Motor neuron (in vitro differentiated cells): ENCODE results near the gene MAGI1. TPM values are rescaled to one million over a fixed set of nuclear protein-coding genes. Genes with fewer than 3 reads are reported as not detected.
"Not testable (repeated sequence)": the region's sequence is repeated elsewhere in the genome, so short reads cannot be mapped to it uniquely, and the experiment has no call there.

ENCODE experiments used
- ATAC-seq, 8 experiments: fragments of 200-7000 bp; cut with Tn5 transposase; replicated peaks in 6 of 8; 2 replicates each; pipeline ENCODE4 v1.8.0; 2021; ENCODE audit warnings: mild to moderate bottlenecking in 8 of 8, moderate library complexity in 8 of 8
- H3K27ac ChIP-seq, 2 donors: fragments of 250-450 bp; sonication (Bioruptor Pico); 2 replicates each; pipeline ENCODE4 v1.9.0; 2021; ENCODE audit warnings: antibody characterized with exemption in 2 of 2, mild to moderate bottlenecking in 2 of 2, moderate library complexity in 1 of 2
- H3K4me1 ChIP-seq, 2 donors: fragments of 250-450 bp; sonication (Bioruptor Pico); replicated peaks in 1 of 2; 2 replicates each; pipeline ENCODE4 v1.6.1; 2021; ENCODE audit warnings: antibody characterized with exemption in 2 of 2, mild to moderate bottlenecking in 2 of 2, moderate library complexity in 1 of 2
- H3K4me3 ChIP-seq, 5 donors: fragments of 250-450 bp; sonication (Bioruptor Pico); 2 replicates each; pipeline ENCODE4 v1.9.0; 2021; ENCODE audit warnings: antibody characterized with exemption in 5 of 5, mild to moderate bottlenecking in 5 of 5, moderate library complexity in 4 of 5
- WGBS, 10 experiments: fragments of 450-650 bp; shearing (Covaris generic); methylation state at CpG; one replicate each; pipeline ENCODE4 v1.0.0; 2022; 5-methylcytosine and 5-hydroxymethylcytosine counted together
- in situ Hi-C, 9 experiments: fragments of 400-800 bp; cut with MboI; loops; one replicate each; pipeline ENCODE4 v1.15.0; 2021; ENCODE audit warnings: low sequenced_read_pairs in 9 of 9, low pct_unique_long_range_greater_than_20kb in 2 of 9; ENCODE audit not compliant: unreplicated experiment in 9 of 9
- total RNA-seq, 8 experiments: library from RNA; unstranded; fragments of 300-600 nt; gene quantifications; 2 replicates each; pipeline versions ENCODE4 v1.2.3 to v1.2.4, GENCODE V29; 2022

The MAGI1 gene
- total RNA-seq, 8 experiments from 2014 or later: 25.3 to 66.3 (median 38.2) TPM

GRCh38 chr3:65568497-65568896, 470.2 kb downstream of the MAGI1 start:
- Histone ChIP-seq H3K27ac (no peak overlapping the region), H3K4me1 (peaks cover 16 to 20% of the 10 kb centered on the region in 2 donors), H3K4me3 (no peak overlapping the region)
- no peak for ATAC-seq
- 64 to 100% (median 86%) methylated on average over 1 to 3 of the region's 3 CpGs; no CpG with 5 or more reads in 5 of the 10 experiments for WGBS, 10 experiments
- in situ Hi-C loops: no loop called here

GRCh38 chr3:65565744-65566143, 473.0 kb downstream of the MAGI1 start:
- H3K4me3 ChIP-seq, ATAC-seq, H3K27ac ChIP-seq, in situ Hi-C loops: not testable (repeated sequence)
- WGBS, 10 experiments: 81 to 100% (median 88%) methylated on average over 1 to 5 of the region's 11 CpGs; no CpG with 5 or more reads in 4 of the 10 experiments
- H3K4me1 ChIP-seq: peaks cover 19 to 23% of the 10 kb centered on the region in 2 donors

- in situ Hi-C loops: no loop called here
- H3K4me1 ChIP-seq: peaks cover 19 to 26% of the 10 kb centered on the region in 2 donors
- no peak overlapping the region for H3K27ac ChIP-seq
- no peak overlapping the region for H3K4me3 ChIP-seq
- WGBS, 10 experiments: 31 to 100% (median 73%) methylated on average over 2 to 3 of the region's 3 CpGs
- ATAC-seq: peak in 5 of 8 experiments; percentile 79 to 98 (median 94)
These were observed 474.2 kb downstream of the MAGI1 start for GRCh38 chr3:65564483-65564882.

- 43 to 91% (median 68%) methylated on average over 2 to 5 of the region's 5 CpGs; no CpG with 5 or more reads in 1 of the 10 experiments for WGBS, 10 experiments
- peak in 5 of 8 experiments; percentile 28 to 66 (median 34) for ATAC-seq
- in situ Hi-C loops: no loop called here
- Histone ChIP-seq H3K4me3 (no peak overlapping the region), H3K27ac (peak overlapping the region in 1 of 2 donors; percentile 31), H3K4me1 (peaks cover 19 to 26% of the 10 kb centered on the region in 2 donors)
These were observed 474.9 kb downstream of the MAGI1 start for GRCh38 chr3:65563861-65564260.

GRCh38 chr3:65562447-65562846, 476.3 kb downstream of the MAGI1 start:
- in situ Hi-C loops: no loop called here
- 63 to 100% (median 80%) methylated on average over 1 to 2 of the region's 2 CpGs for WGBS, 10 experiments
- Histone ChIP-seq H3K27ac (no peak overlapping the region), H3K4me3 (no peak overlapping the region), H3K4me1 (peaks cover 27 to 38% of the 10 kb centered on the region in 2 donors)
- ATAC-seq: no peak

GRCh38 chr3:65561617-65562016, 477.1 kb downstream of the MAGI1 start:
- in situ Hi-C loops: no loop called here

GRCh38 chr3:65560901-65561300, 477.8 kb downstream of the MAGI1 start:
- Histone ChIP-seq H3K4me1 (peaks cover 30 to 33% of the 10 kb centered on the region in 2 donors), H3K4me3 (no peak overlapping the region), H3K27ac (no peak overlapping the region)
- in situ Hi-C loops: no loop called here
- no peak for ATAC-seq
- 39 to 100% (median 85%) methylated on average over 1 to 4 of the region's 4 CpGs for WGBS, 10 experiments

More at GRCh38 chr3:65561617-65562016, 477.1 kb downstream of the MAGI1 start:
- Histone ChIP-seq H3K4me1 (peaks cover 31 to 33% of the 10 kb centered on the region in 2 donors), H3K27ac (no peak overlapping the region), H3K4me3 (no peak overlapping the region)
- no peak for ATAC-seq
- WGBS, 10 experiments: 58 to 100% (median 88%) methylated on average over 1 to 3 of the region's 3 CpGs

GRCh38 chr3:65560133-65560532, 478.6 kb downstream of the MAGI1 start:
- Histone ChIP-seq H3K4me3 (no peak overlapping the region), H3K4me1 (peaks cover 30 to 33% of the 10 kb centered on the region in 2 donors), H3K27ac (no peak overlapping the region)
- 0 to 95% (median 78%) methylated on average over 2 to 5 of the region's 5 CpGs; no CpG with 5 or more reads in 2 of the 10 experiments for WGBS, 10 experiments
- in situ Hi-C loops: no loop called here
- ATAC-seq: no peak

- H3K4me3 ChIP-seq: no peak overlapping the region
- no peak overlapping the region for H3K27ac ChIP-seq
- in situ Hi-C loops: no loop called here
- H3K4me1 ChIP-seq: peaks cover 27 to 30% of the 10 kb centered on the region in 2 donors
- ATAC-seq: no peak
- WGBS, 10 experiments: 50 to 100% (median 92%) methylated on average over 1 to 8 of the region's 10 CpGs; no CpG with 5 or more reads in 1 of the 10 experiments
These were observed 479.1 kb downstream of the MAGI1 start for GRCh38 chr3:65559643-65560042.

- no peak for ATAC-seq
- no peak overlapping the region for H3K4me3 ChIP-seq
- in situ Hi-C loops: no loop called here
- H3K27ac ChIP-seq: no peak overlapping the region
- peaks cover 18 to 21% of the 10 kb centered on the region in 2 donors for H3K4me1 ChIP-seq
- 0 to 100% (median 50%) methylated on average over 1 of the region's 1 CpG; no CpG with 5 or more reads in 1 of the 10 experiments for whole genome bisulfite sequencing, 10 experiments
These were observed 479.9 kb downstream of the MAGI1 start for GRCh38 chr3:65558826-65559225.

- no peak overlapping the region for H3K27ac ChIP-seq
- peaks cover 14 to 18% of the 10 kb centered on the region in 2 donors for H3K4me1 ChIP-seq
- H3K4me3 ChIP-seq: no peak overlapping the region
- ATAC-seq: peak in 2 of 8 experiments; percentile 29 to 52
- in situ Hi-C loops: no loop called here
- 55 to 91% (median 79%) methylated on average over 1 to 6 of the region's 6 CpGs for WGBS, 10 experiments
These were observed 480.7 kb downstream of the MAGI1 start for GRCh38 chr3:65557899-65558564.

GRCh38 chr3:65556934-65557577, 481.7 kb downstream of the MAGI1 start:
- Histone ChIP-seq H3K27ac (no peak overlapping the region), H3K4me3 (no peak overlapping the region), H3K4me1 (peaks cover 22 to 28% of the 10 kb centered on the region in 2 donors)
- ATAC-seq: no peak
- in situ Hi-C loops: no loop called here
- WGBS, 10 experiments: 47 to 100% (median 82%) methylated on average over 1 to 5 of the region's 5 CpGs; no CpG with 5 or more reads in 1 of the 10 experiments

GRCh38 chr3:65552434-65552833, 486.3 kb downstream of the MAGI1 start:
- 0 to 100% (median 71%) methylated on average over 1 of the region's 1 CpG; no CpG with 5 or more reads in 5 of the 10 experiments for WGBS, 10 experiments
- peak overlapping the region in 1 of 2 donors; percentile 11 for H3K27ac ChIP-seq
- peaks cover 17 to 21% of the 10 kb centered on the region in 2 donors for H3K4me1 ChIP-seq
- ATAC-seq: peak in 5 of 8 experiments; percentile 11 to 33 (median 31)
- in situ Hi-C loops: no loop called here
- H3K4me3 ChIP-seq: no peak overlapping the region
